Daoy (cell line): Measurements from ENCODE around the gene FGGY. TPM values are rescaled to one million over a fixed set of nuclear protein-coding genes. Genes with fewer than 3 reads are reported as not detected.

Source experiments
- DNase-seq: peaks from one replicate; pipeline ENCODE4 v3.0.0-alpha.2; 2015; ENCODE audit warnings: low read depth
- total RNA-seq: library from RNA; depleted of rRNA; stranded (reverse); fragments of >200 nt; shearing (Covaris generic); gene quantifications from 2 replicates; pipeline ENCODE4 v1.2.3, GENCODE V29; 2014

Gene FGGY
- total RNA-seq, 1 experiment from 2014 or later = 15.7 TPM

- no peak for DNase-seq
Measured at GRCh38 chr1:59412718-59413326, 115.9 kb downstream of the FGGY start.

- DNase-seq = no peak
Measured at GRCh38 chr1:59413327-59413720, 116.4 kb downstream of the FGGY start.

GRCh38 chr1:59414406-59415133, 117.7 kb downstream of the FGGY start:
- no peak for DNase-seq

DNA sequence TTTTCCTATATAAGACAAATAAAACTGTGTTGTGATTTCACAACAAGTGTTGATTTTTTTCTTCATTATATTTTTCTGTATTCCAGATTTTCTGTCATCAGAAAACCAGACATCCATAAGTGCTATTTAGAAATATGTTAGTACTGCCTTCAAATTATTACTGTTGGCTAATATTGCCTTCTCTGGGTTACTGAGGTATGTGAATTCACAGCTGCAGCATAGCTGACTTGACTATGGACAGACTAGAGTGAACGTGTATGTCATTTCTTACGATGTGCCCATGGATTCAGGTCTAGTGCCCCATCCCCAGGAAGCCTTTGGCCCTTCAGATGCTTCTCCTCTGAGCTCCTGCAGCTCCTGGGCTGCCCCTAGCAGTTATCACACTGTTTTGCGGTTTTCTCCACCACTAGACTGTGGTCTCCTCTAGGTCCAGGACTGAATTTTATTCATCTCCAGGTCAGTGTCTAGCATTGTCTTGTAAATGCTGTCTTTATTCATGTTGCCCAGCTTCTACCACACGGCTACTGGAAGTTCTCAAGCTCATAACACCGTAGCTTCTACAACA, 118.5 kb downstream of the FGGY start:
- no peak for DNase-seq

- DNase-seq = no peak
Measured at GRCh38 chr1:59415881-59416280, 119.0 kb downstream of the FGGY start.

- no peak for DNase-seq
Measured at GRCh38 chr1:59417406-59417805, 120.5 kb downstream of the FGGY start.

- no peak for DNase-seq
Measured at GRCh38 chr1:59418363-59419144, 121.7 kb downstream of the FGGY start.

DNA sequence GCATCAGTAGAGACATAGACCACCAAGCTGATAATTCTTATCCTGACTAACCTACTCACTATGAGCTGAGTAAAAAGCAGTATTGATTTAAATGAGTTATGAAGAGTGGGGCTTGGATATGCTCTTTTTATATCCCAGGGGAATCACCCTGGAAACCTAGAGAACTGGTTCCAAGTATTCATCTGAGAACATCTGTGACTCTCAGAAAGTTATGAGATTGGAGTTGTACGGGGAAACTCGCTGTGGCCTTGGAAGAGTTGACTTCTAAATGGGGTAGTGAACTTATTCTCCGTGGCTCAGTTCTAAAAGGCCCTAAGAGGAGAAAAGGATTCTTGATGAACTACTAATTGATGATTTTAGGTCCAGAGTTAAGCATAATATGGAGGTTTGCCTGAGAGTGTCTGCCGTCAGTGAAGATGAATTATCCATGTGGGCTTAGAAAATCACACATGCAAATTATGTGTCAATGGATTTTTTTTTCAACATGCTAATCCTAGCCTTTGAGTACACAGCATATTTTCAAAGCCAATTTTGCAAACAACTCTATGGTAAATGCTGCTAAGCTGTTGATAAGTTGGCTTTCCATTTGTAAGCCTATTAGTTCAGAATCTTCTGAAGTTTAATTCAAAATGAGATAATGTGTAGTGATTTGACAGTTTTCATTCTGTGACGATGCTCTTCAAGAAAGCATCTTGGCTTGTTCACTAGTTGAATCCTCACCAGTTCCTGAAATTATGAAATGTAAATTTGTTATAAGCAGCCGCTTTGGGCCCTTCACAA, 122.7 kb downstream of the FGGY start:
- no peak for DNase-seq

DNA sequence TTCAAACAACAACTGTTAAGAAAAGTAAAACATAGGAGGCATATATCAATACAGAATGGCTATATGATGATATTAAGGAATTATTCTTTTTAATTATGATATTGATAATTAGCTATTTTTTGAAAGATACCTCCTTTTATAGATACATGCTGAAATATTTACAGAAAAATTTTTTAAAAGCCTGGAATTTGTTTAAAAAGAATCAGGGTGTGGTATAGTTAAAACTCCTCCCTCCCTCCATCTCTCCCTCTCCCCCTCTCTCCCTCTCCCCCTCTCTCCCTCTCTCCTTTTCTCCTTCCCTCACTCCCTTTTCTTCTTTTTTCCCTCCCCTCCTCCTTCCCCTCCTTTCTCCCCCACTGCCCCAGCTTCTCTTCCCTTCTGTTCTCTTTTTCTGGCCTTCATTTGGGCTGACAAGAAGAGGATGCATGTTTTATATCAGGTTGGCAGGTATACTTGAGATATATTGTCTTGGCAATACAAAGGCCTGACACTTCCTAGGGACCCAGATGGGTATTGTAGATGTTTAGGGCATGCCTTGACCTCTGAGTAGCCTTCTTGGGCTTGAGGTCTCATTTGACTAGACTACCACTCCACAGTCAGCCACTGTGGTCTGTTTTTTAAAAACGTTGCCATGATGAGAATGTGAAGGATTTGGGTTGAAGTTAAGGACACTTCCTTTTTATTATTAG, 124.5 kb downstream of the FGGY start:
- no peak for DNase-seq

- peak; percentile 40 for DNase-seq
Measured at GRCh38 chr1:59422921-59423575, 126.2 kb downstream of the FGGY start.

DNA sequence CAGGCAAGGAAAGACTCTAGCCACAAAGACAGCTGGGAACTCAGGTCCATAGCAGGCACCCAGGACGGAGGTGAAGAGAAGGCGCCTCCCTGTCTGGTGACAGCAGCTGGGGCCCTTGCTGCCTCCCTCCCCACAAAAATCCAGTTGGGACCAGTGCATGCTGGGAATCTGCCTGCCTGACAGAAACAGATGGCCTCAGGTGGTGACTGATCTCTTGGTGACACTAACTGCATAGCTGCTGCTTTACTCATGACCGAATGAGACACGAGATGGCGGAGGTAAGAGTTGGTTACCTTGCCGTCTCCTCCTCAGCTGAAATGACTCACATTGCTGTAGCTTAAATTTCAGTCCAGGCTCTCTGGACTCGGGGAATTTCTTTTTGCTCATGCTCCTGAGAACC, 130.3 kb downstream of the FGGY start:
- DNase-seq = peak; percentile 92

- DNase-seq = no peak
Measured at GRCh38 chr1:59427784-59428183, 130.9 kb downstream of the FGGY start.

- no peak for DNase-seq
Measured at GRCh38 chr1:59428828-59429227, 131.9 kb downstream of the FGGY start.

GRCh38 chr1:59429656-59430055, 132.8 kb downstream of the FGGY start:
- no peak for DNase-seq

- DNase-seq = peak; percentile 60
Measured at GRCh38 chr1:59431566-59432294, 134.8 kb downstream of the FGGY start.

DNA sequence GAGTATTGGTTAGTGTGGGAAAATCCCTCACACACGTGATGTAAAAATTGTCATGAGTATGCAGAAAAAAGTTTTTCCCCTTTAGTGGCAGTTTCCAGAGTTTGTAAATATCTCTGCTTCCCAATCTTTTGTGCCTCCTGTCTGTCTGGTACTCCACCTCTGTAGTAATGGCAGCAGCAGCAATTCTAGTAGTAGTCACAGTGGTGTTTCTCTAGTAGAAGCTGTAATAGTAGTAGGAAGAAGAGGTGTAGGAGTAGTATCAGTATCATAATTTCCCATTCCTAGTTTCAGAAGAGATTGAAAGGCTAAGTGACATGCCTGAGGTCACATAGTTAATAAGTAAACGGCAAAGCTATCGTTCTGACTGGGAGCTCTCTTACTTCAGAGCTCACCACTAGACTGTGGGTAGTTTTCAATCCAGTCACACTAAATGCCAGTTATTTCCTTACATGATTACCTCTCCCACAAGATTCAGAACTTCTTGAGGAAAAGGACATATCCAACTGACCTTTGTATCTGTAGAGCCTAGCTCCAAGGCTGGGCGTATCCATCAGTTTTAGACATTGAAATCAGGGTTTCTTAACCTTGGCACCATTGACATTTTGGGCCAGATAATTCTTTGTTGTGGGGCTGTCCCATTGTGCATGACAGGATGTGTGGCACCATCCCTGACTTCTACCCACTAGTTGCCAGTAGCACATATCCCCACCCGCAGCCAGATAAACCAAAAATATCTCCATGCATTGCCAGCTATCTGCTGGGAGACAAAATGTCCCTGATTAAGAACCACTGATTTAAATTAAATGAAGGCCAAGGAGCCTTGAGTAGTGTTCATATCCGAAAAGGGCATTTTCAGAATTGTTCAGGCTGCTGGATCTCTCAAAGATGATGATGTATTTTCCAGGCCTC, 135.9 kb downstream of the FGGY start:
- DNase-seq = no peak

- peak; percentile 66 for DNase-seq
Measured at GRCh38 chr1:59433440-59433813, 136.5 kb downstream of the FGGY start.

DNA sequence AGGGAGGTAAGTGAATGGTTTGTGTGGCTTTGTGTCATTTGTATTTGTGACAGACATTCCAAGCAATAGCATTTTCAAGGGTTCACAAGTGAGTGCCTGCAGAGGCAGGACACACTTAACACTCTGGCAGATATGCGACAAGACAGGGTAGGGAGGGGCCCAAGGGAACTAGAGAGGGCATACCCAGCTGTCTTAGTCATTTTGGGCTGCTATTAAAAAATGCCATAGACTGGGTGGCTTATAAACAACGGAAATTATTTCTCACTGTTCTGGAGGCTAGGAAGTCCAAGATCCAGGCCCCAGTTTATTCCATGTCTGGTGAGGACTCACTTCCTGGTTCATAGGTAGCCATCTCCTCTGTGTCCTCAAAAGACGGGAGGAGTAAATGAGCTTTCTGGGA, 137.4 kb downstream of the FGGY start:
- peak; percentile 72 for DNase-seq

- no peak for DNase-seq
Measured at GRCh38 chr1:59436637-59437036, 139.7 kb downstream of the FGGY start.
